Neural crest cell (in vitro differentiated cells): ENCODE data around the gene GNAT2. TPM values are rescaled to one million over a fixed set of nuclear protein-coding genes. Genes with fewer than 3 reads are reported as not detected.

ENCODE experiments used
- DNase-seq: peaks from one replicate; pipeline ENCODE4 v3.0.0; 2021; ENCODE audit warnings: low read depth, mixed read lengths, low spot score
- H3K27ac Mint-ChIP-seq: one replicate; pipeline ENCODE4 v1.8.0; 2021; ENCODE audit warnings: mild to moderate bottlenecking, mixed read lengths; ENCODE audit not compliant: unreplicated experiment
- H3K27me3 Mint-ChIP-seq: 2 replicates; pipeline ENCODE4 v1.8.0; 2021; ENCODE audit warnings: low read depth, mild to moderate bottlenecking, mixed read lengths
- H3K36me3 Mint-ChIP-seq: 2 replicates; pipeline ENCODE4 v1.8.0; 2021; ENCODE audit warnings: low read depth, mild to moderate bottlenecking, mixed read lengths
- H3K4me1 Mint-ChIP-seq: 2 replicates; pipeline ENCODE4 v1.8.0; 2021; ENCODE audit warnings: mixed read lengths
- H3K4me3 Mint-ChIP-seq: one replicate; pipeline ENCODE4 v1.8.0; 2021; ENCODE audit warnings: mild to moderate bottlenecking, mixed read lengths
- H3K9me3 Mint-ChIP-seq: 2 replicates; pipeline ENCODE4 v1.8.0; 2021; ENCODE audit warnings: mixed read lengths
- total RNA-seq: library from RNA; stranded (reverse); gene quantifications from 2 replicates; pipeline ENCODE4 v1.2.1, GENCODE V29; 2021
- TF ChIP-seq, protein P1 (sequence below): fragments of 200-600 bp; sonication (generic); conservative IDR thresholded peaks from 2 replicates; pipeline ENCODE4 v1.5.0; 2021; ENCODE audit warnings: antibody characterized with exemption, mild to moderate bottlenecking

GNAT2 gene
- total RNA-seq, 1 donor from 2014 or later, result not detected

DNA sequence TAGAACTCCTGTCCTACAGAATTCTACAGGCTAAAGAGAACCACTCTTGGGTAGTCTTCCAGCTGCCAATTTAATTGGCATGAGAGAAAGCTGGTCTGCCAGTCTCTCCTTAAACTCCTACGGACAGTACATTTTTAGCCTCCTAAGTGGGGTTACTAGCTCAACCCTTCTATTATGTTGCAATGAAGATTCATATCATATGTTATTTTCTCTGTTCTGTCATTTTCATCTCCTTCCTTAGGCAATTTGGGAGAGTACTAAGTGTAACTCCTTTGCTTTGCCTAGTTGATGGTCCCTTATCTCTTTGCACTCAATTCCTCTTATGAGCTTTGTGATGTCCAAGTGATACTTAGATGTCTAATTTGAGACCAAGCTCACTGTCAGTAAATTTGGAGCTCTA, 14.0 kb downstream of the GNAT2 start:
- H3K9me3 Mint-ChIP-seq, result no peaks in the 10 kb centered on the region
- no peaks in the 10 kb centered on the region for H3K27me3 Mint-ChIP-seq
- H3K27ac Mint-ChIP-seq, result no peak overlapping the region
- H3K36me3 Mint-ChIP-seq, result peaks cover 2% of the 10 kb centered on the region
- TF ChIP-seq, protein P1, sequence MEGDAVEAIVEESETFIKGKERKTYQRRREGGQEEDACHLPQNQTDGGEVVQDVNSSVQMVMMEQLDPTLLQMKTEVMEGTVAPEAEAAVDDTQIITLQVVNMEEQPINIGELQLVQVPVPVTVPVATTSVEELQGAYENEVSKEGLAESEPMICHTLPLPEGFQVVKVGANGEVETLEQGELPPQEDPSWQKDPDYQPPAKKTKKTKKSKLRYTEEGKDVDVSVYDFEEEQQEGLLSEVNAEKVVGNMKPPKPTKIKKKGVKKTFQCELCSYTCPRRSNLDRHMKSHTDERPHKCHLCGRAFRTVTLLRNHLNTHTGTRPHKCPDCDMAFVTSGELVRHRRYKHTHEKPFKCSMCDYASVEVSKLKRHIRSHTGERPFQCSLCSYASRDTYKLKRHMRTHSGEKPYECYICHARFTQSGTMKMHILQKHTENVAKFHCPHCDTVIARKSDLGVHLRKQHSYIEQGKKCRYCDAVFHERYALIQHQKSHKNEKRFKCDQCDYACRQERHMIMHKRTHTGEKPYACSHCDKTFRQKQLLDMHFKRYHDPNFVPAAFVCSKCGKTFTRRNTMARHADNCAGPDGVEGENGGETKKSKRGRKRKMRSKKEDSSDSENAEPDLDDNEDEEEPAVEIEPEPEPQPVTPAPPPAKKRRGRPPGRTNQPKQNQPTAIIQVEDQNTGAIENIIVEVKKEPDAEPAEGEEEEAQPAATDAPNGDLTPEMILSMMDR, result no peak
- H3K4me1 Mint-ChIP-seq, result no peaks in the 10 kb centered on the region
- no peak for DNase-seq
- no peak overlapping the region for H3K4me3 Mint-ChIP-seq

DNA sequence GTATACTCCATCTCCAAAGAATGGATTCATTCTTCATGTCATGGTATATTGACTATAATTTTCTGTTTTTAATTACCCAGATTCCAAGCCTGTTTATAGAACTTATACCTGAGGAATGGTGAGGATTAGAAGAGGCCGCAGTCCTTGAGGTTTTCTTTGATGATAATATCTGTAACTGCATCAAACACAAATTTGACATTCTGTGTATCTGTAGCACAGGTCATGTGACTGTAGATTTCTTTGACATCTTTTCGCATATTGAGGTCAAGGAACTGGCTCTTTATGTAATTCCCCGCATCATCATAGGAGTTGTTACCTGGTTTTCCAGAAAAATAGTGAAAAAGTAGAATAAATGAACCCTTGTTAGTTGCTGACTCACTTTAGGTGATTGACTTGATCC, 16.2 kb downstream of the GNAT2 start:
- no peak overlapping the region for H3K4me3 Mint-ChIP-seq
- H3K27ac Mint-ChIP-seq, result no peak overlapping the region
- H3K36me3 Mint-ChIP-seq, result peaks cover 7% of the 10 kb centered on the region
- H3K4me1 Mint-ChIP-seq, result no peaks in the 10 kb centered on the region
- no peak for DNase-seq
- H3K9me3 Mint-ChIP-seq, result no peaks in the 10 kb centered on the region
- TF ChIP-seq, protein P1, result no peak
- no peaks in the 10 kb centered on the region for H3K27me3 Mint-ChIP-seq

DNA sequence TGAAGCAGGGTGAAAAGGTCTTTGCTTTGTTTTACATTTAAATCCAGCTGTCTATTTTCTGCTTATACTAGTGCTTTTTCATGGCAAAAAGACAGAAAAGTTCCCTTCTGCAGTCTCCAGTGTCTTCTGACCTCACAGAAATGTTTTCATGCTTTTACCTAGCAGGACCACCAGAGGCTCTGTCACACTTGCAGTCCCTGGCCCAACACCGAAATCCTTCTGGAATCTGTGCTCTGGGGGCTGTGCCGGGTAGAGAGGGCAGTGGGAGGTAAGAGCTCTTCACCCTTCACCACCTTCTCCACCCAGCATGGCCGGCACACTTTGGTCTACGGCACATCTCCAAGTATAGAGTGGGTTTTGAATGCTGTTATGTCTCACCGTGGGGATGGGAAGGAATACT, 20.8 kb downstream of the GNAT2 start:
- H3K4me1 Mint-ChIP-seq, result no peaks in the 10 kb centered on the region
- TF ChIP-seq, protein P1, result peak; percentile 37
- H3K27me3 Mint-ChIP-seq, result no peaks in the 10 kb centered on the region
- DNase-seq, result no peak
- no peak overlapping the region for H3K4me3 Mint-ChIP-seq
- peaks cover 10% of the 10 kb centered on the region for H3K36me3 Mint-ChIP-seq
- H3K9me3 Mint-ChIP-seq, result no peaks in the 10 kb centered on the region
- H3K27ac Mint-ChIP-seq, result no peak overlapping the region

DNA sequence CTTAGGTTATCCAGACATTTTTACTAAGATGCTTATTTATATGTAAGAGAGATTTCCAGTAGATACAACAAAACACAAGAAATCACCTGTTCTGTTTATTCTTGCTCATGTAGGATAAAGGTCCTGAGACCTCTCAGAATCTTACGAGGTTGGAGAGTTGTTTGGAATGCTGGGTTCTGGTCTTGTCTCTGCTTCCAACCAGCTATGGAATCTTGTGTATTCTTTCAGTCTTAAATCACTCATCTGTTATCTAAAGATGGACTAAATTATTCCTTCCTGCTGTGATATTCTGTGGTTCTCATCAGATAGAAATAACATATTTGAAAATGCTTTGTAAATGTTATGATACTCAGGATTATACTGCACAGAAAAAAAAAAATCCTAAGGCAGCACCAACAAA, 21.3 kb downstream of the GNAT2 start:
- DNase-seq, result no peak
- no peak overlapping the region for H3K27ac Mint-ChIP-seq
- no peaks in the 10 kb centered on the region for H3K27me3 Mint-ChIP-seq

DNA sequence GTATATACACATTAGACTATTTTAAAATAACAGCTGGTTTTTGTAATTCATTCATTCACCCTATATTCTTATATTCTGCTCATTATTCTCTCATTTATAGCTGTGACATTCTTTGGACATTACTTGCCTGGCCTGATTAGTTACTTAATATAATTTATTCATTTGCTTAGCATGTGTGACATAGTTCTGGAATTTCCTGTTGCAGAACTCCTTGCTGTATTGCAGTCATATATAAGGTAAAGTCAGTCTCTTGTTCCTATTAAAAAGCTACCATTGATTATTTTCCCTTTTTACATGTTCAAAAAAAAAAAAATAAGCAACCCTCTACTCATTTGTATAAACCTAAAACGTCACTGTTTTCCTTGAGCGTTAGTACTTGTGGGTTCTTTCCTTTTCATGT, 23.9 kb downstream of the GNAT2 start:
- Mint-ChIP-seq H3K4me3 (no peak overlapping the region), H3K36me3 (peaks cover 9% of the 10 kb centered on the region), H3K9me3 (no peaks in the 10 kb centered on the region), H3K27me3 (no peaks in the 10 kb centered on the region), H3K4me1 (no peaks in the 10 kb centered on the region), H3K27ac (no peak overlapping the region)
- DNase-seq, result no peak
- TF ChIP-seq, protein P1, result no peak

More for the DNA sequence above, 21.3 kb downstream of the GNAT2 start:
- Mint-ChIP-seq H3K4me3 (no peak overlapping the region), H3K4me1 (no peaks in the 10 kb centered on the region), H3K36me3 (peaks cover 9% of the 10 kb centered on the region), H3K9me3 (no peaks in the 10 kb centered on the region)
- TF ChIP-seq, protein P1, result no peak

DNA sequence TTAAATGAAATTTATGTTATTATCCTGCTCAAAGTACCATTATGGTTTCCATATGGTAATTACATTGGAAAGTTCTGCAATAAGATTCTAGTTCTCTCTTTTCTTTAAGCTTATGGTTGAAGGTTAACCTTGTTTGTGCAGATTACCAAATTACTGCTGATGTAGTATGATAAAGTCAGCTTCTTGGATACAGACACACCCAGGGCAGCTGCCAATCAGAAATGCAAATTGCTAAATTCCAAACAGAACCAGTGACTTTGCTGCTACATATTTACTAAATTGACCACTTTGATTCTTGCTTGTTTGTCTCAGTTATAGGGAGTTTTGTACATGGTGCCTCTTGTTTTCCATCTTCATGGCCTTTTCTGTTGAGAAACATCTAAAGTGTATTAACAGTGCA, 26.5 kb downstream of the GNAT2 start:
- DNase-seq, result no peak
- H3K9me3 Mint-ChIP-seq, result no peaks in the 10 kb centered on the region
- TF ChIP-seq, protein P1, result no peak
- H3K27me3 Mint-ChIP-seq, result no peaks in the 10 kb centered on the region
- H3K27ac Mint-ChIP-seq, result no peak overlapping the region
- H3K4me3 Mint-ChIP-seq, result no peak overlapping the region
- no peaks in the 10 kb centered on the region for H3K4me1 Mint-ChIP-seq
- peaks cover 9% of the 10 kb centered on the region for H3K36me3 Mint-ChIP-seq
